ENCODE data around the gene TJP3. TPM values are rescaled to one million over a fixed set of nuclear protein-coding genes. Genes with fewer than 3 reads are reported as not detected.

The TJP3 gene
- total RNA-seq, 2 donors from 2014 or later, result 0.57 to 2.1 TPM

GRCh38 chr19:3679138-3679537, 29.0 kb upstream of the TJP3 start:
- H3K27ac Mint-ChIP-seq, result no peak overlapping the region
- no peaks in the 10 kb centered on the region for H3K27me3 Mint-ChIP-seq
- no peaks in the 10 kb centered on the region for H3K9me3 Mint-ChIP-seq
- no peak overlapping the region for H3K4me3 Mint-ChIP-seq
- ATAC-seq (peak in 1 of 2 donors; percentile 31), DNase-seq (ENCODE audit: low spot score) (no peak)
- H3K4me1 Mint-ChIP-seq (ENCODE audit: low read depth in 2 of 2), result peaks cover 8 to 39% of the 10 kb centered on the region in 2 donors
- no peaks in the 10 kb centered on the region for H3K36me3 Mint-ChIP-seq

DNA sequence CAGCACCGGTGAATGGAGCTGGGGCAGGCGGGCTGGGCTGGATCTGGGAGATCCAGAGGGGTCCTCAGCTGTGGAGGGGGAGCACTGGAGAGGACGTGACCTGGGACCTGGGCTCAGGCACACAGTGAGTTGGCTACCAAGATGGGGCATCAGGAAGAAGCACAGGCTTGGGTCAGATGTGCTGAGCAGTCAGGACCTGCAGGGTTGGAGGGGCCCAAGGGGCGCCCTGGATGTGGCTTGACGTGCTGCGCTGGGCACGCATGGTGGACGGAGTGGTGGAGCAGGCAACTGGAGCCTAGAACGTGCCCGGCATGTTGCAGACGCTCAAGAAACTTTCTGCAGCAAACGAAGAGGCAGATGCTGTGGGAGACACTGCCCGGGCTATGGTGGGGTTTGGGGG, 28.6 kb upstream of the TJP3 start:
- H3K27ac Mint-ChIP-seq, result no peak overlapping the region
- no peak overlapping the region for H3K4me3 Mint-ChIP-seq
- H3K4me1 Mint-ChIP-seq (ENCODE audit: low read depth in 2 of 2), result peaks cover 8 to 39% of the 10 kb centered on the region in 2 donors
- no peak for ATAC-seq
- H3K9me3 Mint-ChIP-seq, result no peaks in the 10 kb centered on the region
- H3K36me3 Mint-ChIP-seq, result no peaks in the 10 kb centered on the region
- H3K27me3 Mint-ChIP-seq, result no peaks in the 10 kb centered on the region
- DNase-seq (ENCODE audit: low spot score), result no peak

DNA sequence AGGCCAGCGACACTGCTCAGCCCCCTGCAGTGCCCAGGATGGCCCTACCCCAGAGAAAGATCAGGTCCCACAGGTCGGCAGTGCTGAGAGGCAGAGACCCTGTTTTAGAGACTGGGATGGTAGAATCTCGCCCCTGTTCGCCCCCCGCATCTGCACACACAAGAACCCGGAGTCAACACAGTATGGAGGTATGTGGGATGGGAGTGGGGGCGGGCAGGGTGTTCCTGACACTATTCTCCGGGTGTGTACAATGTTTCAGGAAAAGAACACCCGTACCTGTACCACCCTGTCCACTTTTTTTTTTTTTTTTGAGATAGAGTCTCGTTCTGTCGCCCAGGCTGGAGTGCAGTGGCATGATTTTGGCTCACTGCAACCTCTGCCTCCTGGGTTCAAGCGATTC, 27.2 kb upstream of the TJP3 start:
- Mint-ChIP-seq H3K27me3 (no peaks in the 10 kb centered on the region), H3K4me1 (ENCODE audit: low read depth in 2 of 2) (peaks cover 8 to 32% of the 10 kb centered on the region in 2 donors), H3K9me3 (no peaks in the 10 kb centered on the region), H3K36me3 (no peaks in the 10 kb centered on the region), H3K27ac (no peak overlapping the region), H3K4me3 (no peak overlapping the region)
- no peak for ATAC-seq
- no peak for DNase-seq (ENCODE audit: low spot score)

DNA sequence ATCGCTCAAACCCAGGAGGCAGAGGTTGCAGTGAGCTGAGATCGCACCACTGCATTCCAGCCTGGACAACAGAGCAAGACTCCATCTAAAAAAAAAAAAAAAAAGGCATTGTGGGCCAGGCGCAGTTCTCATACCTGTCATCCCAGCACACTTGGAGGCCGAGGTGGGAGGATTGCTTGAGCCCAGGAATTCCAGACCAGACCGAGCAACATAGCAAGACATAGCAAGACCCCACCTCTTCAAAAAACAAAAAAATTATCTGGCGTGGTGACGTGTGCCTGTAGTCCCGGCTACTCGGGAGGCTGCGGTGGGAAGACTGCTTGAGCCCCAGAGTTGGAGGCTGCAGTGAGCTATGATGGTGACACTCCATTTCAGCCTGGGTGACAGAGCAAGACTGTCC, 25.9 kb upstream of the TJP3 start:
- H3K4me1 Mint-ChIP-seq (ENCODE audit: low read depth in 2 of 2), result peaks cover 7 to 28% of the 10 kb centered on the region in 2 donors
- no peak overlapping the region for H3K27ac Mint-ChIP-seq
- DNase-seq (ENCODE audit: low spot score) (no peak), ATAC-seq (no peak)
- no peaks in the 10 kb centered on the region for H3K9me3 Mint-ChIP-seq
- H3K27me3 Mint-ChIP-seq, result no peaks in the 10 kb centered on the region
- H3K36me3 Mint-ChIP-seq, result no peaks in the 10 kb centered on the region
- no peak overlapping the region for H3K4me3 Mint-ChIP-seq

GRCh38 chr19:3682741-3683404, 25.3 kb upstream of the TJP3 start:
- Mint-ChIP-seq H3K27me3 (no peaks in the 10 kb centered on the region), H3K36me3 (no peaks in the 10 kb centered on the region), H3K27ac (no peak overlapping the region), H3K9me3 (no peaks in the 10 kb centered on the region), H3K4me3 (no peak overlapping the region), H3K4me1 (ENCODE audit: low read depth in 2 of 2) (peaks cover 7 to 27% of the 10 kb centered on the region in 2 donors)
- DNase-seq (ENCODE audit: low spot score), result no peak
- no peak for ATAC-seq

- DNase-seq (ENCODE audit: low spot score), result no peak
- H3K9me3 Mint-ChIP-seq, result no peaks in the 10 kb centered on the region
- peak overlapping the region in 1 of 2 donors; percentile 56 for H3K27ac Mint-ChIP-seq
- no peaks in the 10 kb centered on the region for H3K36me3 Mint-ChIP-seq
- peaks cover 7 to 24% of the 10 kb centered on the region in 2 donors for H3K4me1 Mint-ChIP-seq (ENCODE audit: low read depth in 2 of 2)
- H3K4me3 Mint-ChIP-seq, result no peak overlapping the region
- no peaks in the 10 kb centered on the region for H3K27me3 Mint-ChIP-seq
- ATAC-seq, result peak in 1 of 2 donors; percentile 58
Measured at GRCh38 chr19:3683405-3684053, 24.7 kb upstream of the TJP3 start.

DNA sequence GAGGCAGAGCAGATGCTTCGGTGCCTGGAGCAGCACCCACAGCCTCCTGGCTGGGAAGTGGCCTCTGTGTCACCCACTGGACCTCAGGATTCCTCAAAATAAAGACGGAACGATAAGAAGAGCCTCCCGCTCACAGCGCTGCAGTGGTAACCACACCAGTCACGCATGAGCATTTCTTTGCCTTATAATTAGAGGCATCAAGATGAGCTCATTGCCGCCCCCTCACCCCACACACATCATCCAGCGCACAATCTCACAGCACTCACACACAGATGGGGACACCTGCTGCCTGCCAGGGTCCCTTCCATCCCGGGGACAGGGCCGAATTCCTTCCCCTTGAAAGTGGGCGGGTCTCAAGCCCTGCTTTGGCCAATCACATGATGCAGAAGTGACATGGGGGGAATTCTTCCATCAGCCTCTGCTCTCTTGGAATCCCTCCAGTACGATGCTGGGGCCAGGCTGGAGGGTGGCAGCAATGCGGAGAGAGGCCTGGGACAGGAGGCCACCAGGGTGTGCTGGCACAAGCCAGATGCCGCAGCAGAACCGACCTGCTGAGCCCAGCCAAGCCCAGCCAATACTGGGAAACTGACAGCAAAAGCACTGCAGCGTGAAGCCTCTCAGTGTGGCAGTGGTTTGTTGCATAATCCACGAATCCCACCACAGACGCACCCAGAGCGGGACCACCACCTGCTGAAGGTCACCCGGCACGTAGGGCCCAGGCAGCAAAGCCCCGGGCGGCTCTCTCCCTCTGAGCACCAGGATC, 23.9 kb upstream of the TJP3 start:
- Mint-ChIP-seq H3K4me3 (no peak overlapping the region), H3K27ac (peak overlapping the region in 1 of 2 donors; percentile 56), H3K9me3 (no peaks in the 10 kb centered on the region), H3K27me3 (no peaks in the 10 kb centered on the region), H3K36me3 (no peaks in the 10 kb centered on the region), H3K4me1 (ENCODE audit: low read depth in 2 of 2) (peaks cover 7 to 26% of the 10 kb centered on the region in 2 donors)
- ATAC-seq, result peak in 1 of 2 donors; percentile 13
- DNase-seq (ENCODE audit: low spot score), result no peak

GRCh38 chr19:3684817-3685410, 23.3 kb upstream of the TJP3 start:
- ATAC-seq (no peak), DNase-seq (ENCODE audit: low spot score) (no peak)
- Mint-ChIP-seq H3K4me3 (no peak overlapping the region), H3K27me3 (no peaks in the 10 kb centered on the region), H3K36me3 (no peaks in the 10 kb centered on the region), H3K4me1 (ENCODE audit: low read depth in 2 of 2) (peaks cover 12 to 25% of the 10 kb centered on the region in 2 donors), H3K9me3 (no peaks in the 10 kb centered on the region), H3K27ac (no peak overlapping the region)

DNA sequence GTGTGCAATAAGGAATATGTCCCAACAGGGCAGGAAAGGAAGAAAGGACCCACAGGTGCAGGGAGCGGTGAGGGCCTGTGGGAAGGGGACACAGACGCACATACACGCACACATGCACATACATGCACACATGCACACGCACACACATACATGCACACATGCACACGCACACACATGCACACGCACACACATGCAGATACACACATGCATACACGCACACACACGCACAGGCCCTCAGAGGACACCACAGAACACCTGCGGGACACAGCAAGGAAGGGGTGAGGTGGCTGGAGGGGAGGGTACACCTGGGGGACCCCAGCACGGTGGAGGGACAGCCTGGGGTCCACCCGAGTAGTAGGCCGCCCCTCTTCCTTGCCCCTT, 20.8 kb upstream of the TJP3 start:
- Mint-ChIP-seq H3K9me3 (no peaks in the 10 kb centered on the region), H3K27ac (peak overlapping the region in 1 of 2 donors; percentile 22), H3K36me3 (no peaks in the 10 kb centered on the region), H3K4me1 (ENCODE audit: low read depth in 2 of 2) (peaks cover 22 to 35% of the 10 kb centered on the region in 2 donors), H3K4me3 (peak overlapping the region; percentile 73), H3K27me3 (no peaks in the 10 kb centered on the region)
- DNase-seq (ENCODE audit: low spot score) (no peak), ATAC-seq (no peak)

GRCh38 chr19:3687774-3688706, 20.1 kb upstream of the TJP3 start:
- no peak for DNase-seq (ENCODE audit: low spot score)
- H3K36me3 Mint-ChIP-seq, result no peaks in the 10 kb centered on the region

GRCh38 chr19:3690551-3691371, 17.4 kb upstream of the TJP3 start:
- Mint-ChIP-seq H3K4me1 (ENCODE audit: low read depth in 2 of 2) (peaks cover 27 to 34% of the 10 kb centered on the region in 2 donors), H3K27me3 (no peaks in the 10 kb centered on the region), H3K4me3 (peak overlapping the region; percentile 25), H3K36me3 (no peaks in the 10 kb centered on the region), H3K27ac (peak overlapping the region; percentile 15 to 29), H3K9me3 (no peaks in the 10 kb centered on the region)
- DNase-seq (ENCODE audit: low spot score) (no peak), ATAC-seq (peak in 1 of 2 donors; percentile 25)

More at GRCh38 chr19:3687774-3688706, 20.1 kb upstream of the TJP3 start:
- ATAC-seq, result peak; percentile 56 to 63
- Mint-ChIP-seq H3K27me3 (no peaks in the 10 kb centered on the region), H3K27ac (peak overlapping the region in 1 of 2 donors; percentile 66), H3K4me1 (ENCODE audit: low read depth in 2 of 2) (peaks cover 27 to 42% of the 10 kb centered on the region in 2 donors), H3K4me3 (peak overlapping the region; percentile 73), H3K9me3 (no peaks in the 10 kb centered on the region)

DNA sequence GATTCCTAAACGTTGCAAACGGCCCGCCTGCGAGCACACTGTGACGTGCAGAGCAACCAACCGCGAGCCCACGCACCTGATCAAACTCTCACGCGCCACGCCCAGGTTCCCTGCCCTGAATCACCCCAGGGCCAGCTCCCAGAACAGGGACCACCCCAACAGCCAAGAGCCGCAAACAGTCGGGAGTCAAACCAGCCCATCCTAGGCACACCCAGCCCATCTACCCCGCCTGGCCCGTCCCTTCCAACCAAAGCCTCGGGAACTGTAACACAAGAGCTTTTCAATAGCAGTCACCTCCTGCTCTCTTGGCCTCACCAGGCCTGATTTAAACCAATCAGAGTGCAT, 16.8 kb upstream of the TJP3 start:
- peak overlapping the region; percentile 15 to 29 for H3K27ac Mint-ChIP-seq
- no peaks in the 10 kb centered on the region for H3K36me3 Mint-ChIP-seq
- H3K9me3 Mint-ChIP-seq, result no peaks in the 10 kb centered on the region
- H3K4me3 Mint-ChIP-seq, result peak overlapping the region; percentile 25
- ATAC-seq (no peak), DNase-seq (ENCODE audit: low spot score) (no peak)
- peaks cover 27 to 40% of the 10 kb centered on the region in 2 donors for H3K4me1 Mint-ChIP-seq (ENCODE audit: low read depth in 2 of 2)
- H3K27me3 Mint-ChIP-seq, result no peaks in the 10 kb centered on the region

Data from natural killer cell treated with Interleukin-12 subunit alpha and Interleukin-12 subunit beta and Interleukin-15 and Interleukin-18, amount 100 ng/mL, for 72 hours (primary cell).